SU-DHL-6 (cell line): Measurements from ENCODE around the gene ABI1.

ENCODE experiments used
- H2AFZ ChIP-seq: fragments of 200-600 bp; sonication (generic); 2 replicates; pipeline ENCODE4 v1.6.1; 2014; ENCODE audit warnings: low read depth, mild to moderate bottlenecking, moderate library complexity, mixed read lengths, antibody characterized with exemption, low read length; ENCODE audit not compliant: severe bottlenecking
- H3F3A ChIP-seq: fragments of 200-600 bp; shearing (Covaris generic); 2 replicates; pipeline ENCODE4 v1.6.0; 2016; ENCODE audit warnings: antibody characterized with exemption, mild to moderate bottlenecking; ENCODE audit not compliant: insufficient read depth
- H3K27ac ChIP-seq: fragments of 200-600 bp; sonication (generic); 2 replicates; pipeline ENCODE4 v1.5.1; 2016; ENCODE audit warnings: low read depth, mild to moderate bottlenecking, low read length, moderate library complexity, mixed read lengths
- H3K27me3 ChIP-seq: fragments of 200-600 bp; sonication (generic), shearing (Covaris generic); 2 replicates; pipeline ENCODE4 v1.6.0; 2014; ENCODE audit warnings: mild to moderate bottlenecking, low read length
- H3K36me3 ChIP-seq: fragments of 200-600 bp; sonication (generic); 2 replicates; pipeline ENCODE4 v1.6.1; 2014; ENCODE audit warnings: mild to moderate bottlenecking, low read length, mixed read lengths
- H3K4me2 ChIP-seq: fragments of 300-600, 200-600 bp; shearing (Covaris generic), sonication (generic); 2 replicates; pipeline ENCODE4 v1.6.0; 2014; ENCODE audit warnings: low read length, low read depth, mild to moderate bottlenecking; ENCODE audit not compliant: poor library complexity, severe bottlenecking
- H3K4me3 ChIP-seq: fragments of 200-600 bp; sonication (generic); 2 replicates; pipeline ENCODE4 v1.5.1; 2014; ENCODE audit warnings: antibody characterized with exemption, low read length, mild to moderate bottlenecking, mixed read lengths; ENCODE audit not compliant: insufficient read depth, poor library complexity, severe bottlenecking
- H3K79me2 ChIP-seq: fragments of 200-600 bp; sonication (generic); 2 replicates; pipeline ENCODE4 v1.6.1; 2014; ENCODE audit warnings: mild to moderate bottlenecking, low read length, moderate library complexity; ENCODE audit not compliant: insufficient read depth
- H3K9ac ChIP-seq: fragments of 200-600 bp; sonication (generic); 2 replicates; pipeline ENCODE4 v1.7.0; 2014; ENCODE audit warnings: mild to moderate bottlenecking, low read length
- H3K9me2 ChIP-seq: fragments of 200-600 bp; sonication (generic); replicated peaks from 2 replicates; pipeline ENCODE4 v1.6.1; 2014; ENCODE audit warnings: low read length; ENCODE audit not compliant: insufficient read depth
- H3K9me3 ChIP-seq: fragments of 200-600 bp; sonication (generic); 2 replicates; pipeline ENCODE4 v1.6.1; 2014; ENCODE audit warnings: low read length, mixed read lengths; ENCODE audit not compliant: insufficient read depth
- H4K20me1 ChIP-seq: fragments of 200-600 bp; sonication (generic); 2 replicates; pipeline ENCODE4 v1.6.1; 2014; ENCODE audit warnings: low read depth, mild to moderate bottlenecking, antibody characterized with exemption, low read length, moderate library complexity, mixed read lengths
- EZH2phosphoT487 ChIP-seq: fragments of 200-600 bp; sonication (generic), shearing (Covaris generic); conservative IDR thresholded peaks from 2 replicates; pipeline ENCODE4 v1.6.1; 2018; ENCODE audit warnings: mild to moderate bottlenecking, antibody characterized with exemption, low read length, moderate library complexity, mixed read lengths
- TF ChIP-seq, protein P1 (sequence below): fragments of 200-600 bp; sonication (generic); IDR thresholded peaks from one replicate; pipeline ENCODE4 v1.5.1; 2017; ENCODE audit warnings: antibody characterized with exemption, mild to moderate bottlenecking, low read length, moderate library complexity; ENCODE audit not compliant: insufficient read depth, poor library complexity, severe bottlenecking

The ABI1 gene

DNA sequence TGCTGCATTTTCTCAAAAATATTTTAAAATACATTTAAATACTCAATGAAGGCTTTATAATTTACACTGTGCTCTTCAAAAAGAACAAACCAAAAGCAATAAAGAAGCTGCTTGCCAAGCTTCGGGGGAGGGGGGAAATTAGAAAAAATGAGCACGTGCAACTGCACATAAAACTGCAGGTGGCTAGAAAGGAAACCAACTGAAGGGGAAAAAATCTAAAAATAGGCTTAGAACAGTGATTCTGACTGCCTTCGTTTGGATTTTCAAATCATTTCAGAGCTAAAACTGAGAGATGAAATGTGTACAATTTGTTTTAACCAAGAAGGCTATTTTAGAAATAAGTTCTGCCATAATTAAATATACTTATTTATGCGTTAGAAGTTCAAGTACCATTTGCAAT is 61.4 kb downstream of the ABI1 start:
- H3K36me3 ChIP-seq = peaks cover 31% of the 10 kb centered on the region
- H4K20me1 ChIP-seq = no peaks in the 10 kb centered on the region
- TF ChIP-seq, protein P1, sequence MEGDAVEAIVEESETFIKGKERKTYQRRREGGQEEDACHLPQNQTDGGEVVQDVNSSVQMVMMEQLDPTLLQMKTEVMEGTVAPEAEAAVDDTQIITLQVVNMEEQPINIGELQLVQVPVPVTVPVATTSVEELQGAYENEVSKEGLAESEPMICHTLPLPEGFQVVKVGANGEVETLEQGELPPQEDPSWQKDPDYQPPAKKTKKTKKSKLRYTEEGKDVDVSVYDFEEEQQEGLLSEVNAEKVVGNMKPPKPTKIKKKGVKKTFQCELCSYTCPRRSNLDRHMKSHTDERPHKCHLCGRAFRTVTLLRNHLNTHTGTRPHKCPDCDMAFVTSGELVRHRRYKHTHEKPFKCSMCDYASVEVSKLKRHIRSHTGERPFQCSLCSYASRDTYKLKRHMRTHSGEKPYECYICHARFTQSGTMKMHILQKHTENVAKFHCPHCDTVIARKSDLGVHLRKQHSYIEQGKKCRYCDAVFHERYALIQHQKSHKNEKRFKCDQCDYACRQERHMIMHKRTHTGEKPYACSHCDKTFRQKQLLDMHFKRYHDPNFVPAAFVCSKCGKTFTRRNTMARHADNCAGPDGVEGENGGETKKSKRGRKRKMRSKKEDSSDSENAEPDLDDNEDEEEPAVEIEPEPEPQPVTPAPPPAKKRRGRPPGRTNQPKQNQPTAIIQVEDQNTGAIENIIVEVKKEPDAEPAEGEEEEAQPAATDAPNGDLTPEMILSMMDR = no peak
- TF ChIP-seq EZH2phosphoT487 = no peak
- no peaks in the 10 kb centered on the region for H3K27me3 ChIP-seq
- peak overlapping the region; percentile 63 for H3K9ac ChIP-seq
- peak overlapping the region; percentile 96 for H3K4me2 ChIP-seq
- H3K9me2 ChIP-seq = no peaks in the 10 kb centered on the region
- no peak overlapping the region for H2AFZ ChIP-seq
- peaks cover 22% of the 10 kb centered on the region; the same call in 1 of the 2 replicates for H3K9me3 ChIP-seq
- peak overlapping the region; percentile 23 for H3K4me3 ChIP-seq
- peak overlapping the region; percentile 100 for H3K27ac ChIP-seq
- peaks cover 97% of the 10 kb centered on the region for H3K79me2 ChIP-seq
- peaks cover 63% of the 10 kb centered on the region for H3F3A ChIP-seq

DNA sequence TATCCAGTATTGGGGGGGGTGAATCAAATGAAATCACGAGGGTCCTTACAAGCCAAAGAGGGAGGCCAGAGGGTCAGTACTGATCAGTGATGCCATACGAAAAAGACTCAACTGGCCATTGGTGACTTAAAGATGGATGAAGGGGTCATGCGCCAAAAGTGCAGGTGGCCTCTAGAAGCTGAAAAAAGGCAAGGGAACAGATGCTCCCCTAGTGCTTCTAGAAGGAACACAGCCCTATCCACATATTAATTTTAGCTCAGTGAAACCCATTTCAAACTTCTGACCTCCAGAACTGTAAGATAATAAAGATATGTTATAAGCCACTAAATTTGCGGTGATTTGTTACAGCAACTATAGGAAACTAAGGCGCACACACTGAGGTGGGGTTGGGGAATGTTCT is 62.5 kb downstream of the ABI1 start:
- H3K36me3 ChIP-seq = peaks cover 31% of the 10 kb centered on the region
- peak overlapping the region; percentile 100 for H3K27ac ChIP-seq
- peak overlapping the region; percentile 96 for H3K4me2 ChIP-seq

DNA sequence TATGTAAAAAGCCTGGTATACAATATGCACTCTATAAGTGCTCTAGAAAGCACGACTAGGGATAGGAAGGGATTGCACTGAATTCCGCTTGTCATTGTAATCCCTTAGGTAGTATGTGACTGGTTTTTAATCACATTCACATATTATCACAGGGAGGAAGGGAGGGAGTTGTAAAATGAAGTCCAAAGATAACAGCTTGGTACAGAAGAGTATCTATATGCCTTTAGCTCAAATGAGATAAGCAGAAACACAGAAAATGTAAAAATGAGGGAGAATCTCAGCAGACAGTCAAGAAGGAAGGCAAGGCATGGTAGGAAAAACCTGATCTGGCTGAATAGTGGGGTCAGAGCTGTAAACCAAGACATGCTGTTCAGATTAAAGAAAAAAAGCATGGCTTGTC is 63.4 kb downstream of the ABI1 start:
- Histone ChIP-seq H3K27ac (peak overlapping the region; percentile 100), H3K9ac (no peak overlapping the region), H3K4me3 (no peak overlapping the region), H2AFZ (no peak overlapping the region), H3K36me3 (peaks cover 31% of the 10 kb centered on the region), H3K9me3 (peaks cover 22% of the 10 kb centered on the region; the same call in 1 of the 2 replicates), H4K20me1 (no peaks in the 10 kb centered on the region), H3K27me3 (no peaks in the 10 kb centered on the region), H3F3A (peaks cover 59% of the 10 kb centered on the region), H3K79me2 (peaks cover 97% of the 10 kb centered on the region), H3K9me2 (no peaks in the 10 kb centered on the region), H3K4me2 (peak overlapping the region; percentile 96)
- TF ChIP-seq EZH2phosphoT487 = no peak
- TF ChIP-seq, protein P1 = no peak

More for the DNA sequence above, 62.5 kb downstream of the ABI1 start:
- Histone ChIP-seq H3K4me3 (peak overlapping the region; percentile 23), H3K9me2 (no peaks in the 10 kb centered on the region), H2AFZ (no peak overlapping the region), H3K9me3 (peaks cover 22% of the 10 kb centered on the region; the same call in 1 of the 2 replicates), H3K9ac (peak overlapping the region; percentile 63), H3K79me2 (peaks cover 97% of the 10 kb centered on the region), H4K20me1 (no peaks in the 10 kb centered on the region), H3K27me3 (no peaks in the 10 kb centered on the region), H3F3A (peaks cover 59% of the 10 kb centered on the region)
- TF ChIP-seq, protein P1 = no peak
- no peak for TF ChIP-seq EZH2phosphoT487
